GM10847 (cell line): Measurements from ENCODE around the gene PPP1R36.
A peak's percentile ranks its signal among the peaks of the same experiment; 100 is the strongest.

Source experiments
- POLR2A ChIP-seq: IDR thresholded peaks from 2 replicates; pipeline ENCODE4 v1.6.1; 2011; ENCODE audit not compliant: insufficient read length; ENCODE audit errors: extremely low read depth

PPP1R36 gene

GRCh38 chr14:64510825-64511671, 38.7 kb upstream of the PPP1R36 start:
- TF ChIP-seq POLR2A = no peak

- TF ChIP-seq POLR2A = no peak
Observed at GRCh38 chr14:64513271-64513670, 36.5 kb upstream of the PPP1R36 start.

- no peak for TF ChIP-seq POLR2A
Observed at GRCh38 chr14:64515053-64515452, 34.7 kb upstream of the PPP1R36 start.

GRCh38 chr14:64516969-64517368, 32.8 kb upstream of the PPP1R36 start:
- no peak for TF ChIP-seq POLR2A

- no peak for TF ChIP-seq POLR2A
Observed at GRCh38 chr14:64518229-64518628, 31.5 kb upstream of the PPP1R36 start.

- no peak for TF ChIP-seq POLR2A
Observed at GRCh38 chr14:64520699-64521098, 29.1 kb upstream of the PPP1R36 start.

GRCh38 chr14:64522591-64523355, 27.0 kb upstream of the PPP1R36 start:
- no peak for TF ChIP-seq POLR2A

- TF ChIP-seq POLR2A = no peak
Observed at GRCh38 chr14:64525354-64525753, 24.4 kb upstream of the PPP1R36 start.

- no peak for TF ChIP-seq POLR2A
Observed at GRCh38 chr14:64531567-64531966, 18.2 kb upstream of the PPP1R36 start.

GRCh38 chr14:64536488-64537245, 13.1 kb upstream of the PPP1R36 start:
- TF ChIP-seq POLR2A = no peak

- TF ChIP-seq POLR2A = peak; percentile 76
Observed at GRCh38 chr14:64540208-64541202, 9.3 kb upstream of the PPP1R36 start, which contains the start of gene HSPA2. Gene HSPA2 (plus strand): TSS chr14:64540741. CDS start chr14:64540850, 109 bp downstream.

- no peak for TF ChIP-seq POLR2A
Observed at GRCh38 chr14:64541261-64541971, 8.3 kb upstream of the PPP1R36 start.

GRCh38 chr14:64541972-64542835, 7.6 kb upstream of the PPP1R36 start:
- no peak for TF ChIP-seq POLR2A
